H1 (cell line): ENCODE results near the gene OOSP2. TPM values are rescaled to one million over a fixed set of nuclear protein-coding genes. Genes with fewer than 3 reads are reported as not detected.

Source experiments
- CTCF ChIA-PET: fragments of 300-600 bp; sonication (Branson Sonifier 250); formaldehyde crosslinking; loops from one replicate; lab custom pipeline; 2021; ENCODE audit not compliant: partially characterized antibody; lab: Charles Lee
- POLR2A ChIA-PET: fragments of 300-600 bp; sonication (Branson Sonifier 250); formaldehyde crosslinking; loops from one replicate; lab custom pipeline; 2021; ENCODE audit warnings: inconsistent platforms; ENCODE audit not compliant: partially characterized antibody; lab: Charles Lee
- DNase-seq, 2 experiments: peaks; one replicate each; pipeline versions ENCODE4 v3.0.0 to v3.0.0-alpha.2; 2010 to 2022; ENCODE audit warnings: low spot score in 2 of 2, low read depth in 1 of 2, mixed read lengths in 1 of 2
- FAIRE-seq: peaks from 2 replicates; lab custom pipeline; 2011; peaks lifted over from hg19 to GRCh38; lab: Jason Lieb, UNC
- H2AFZ ChIP-seq: 2 replicates; pipeline ENCODE4 v1.8.1; 2012; ENCODE audit warnings: low read length, inconsistent platforms
- H2AK5ac ChIP-seq: 2 replicates; pipeline ENCODE4 v1.6.1; 2013; ENCODE audit warnings: low read depth, low read length
- H2BK120ac ChIP-seq: replicated peaks from 2 replicates; pipeline ENCODE3; 2013; ENCODE audit warnings: low read depth, low read length, inconsistent platforms
- H2BK12ac ChIP-seq: 2 replicates; pipeline ENCODE4 v1.6.1; 2013; ENCODE audit warnings: low read depth, low read length
- H2BK15ac ChIP-seq: 2 replicates; pipeline ENCODE4 v1.6.1; 2013; ENCODE audit warnings: low read length
- H2BK20ac ChIP-seq: 2 replicates; pipeline ENCODE4 v1.6.1; 2013; ENCODE audit warnings: low read length
- H2BK5ac ChIP-seq: 2 replicates; pipeline ENCODE4 v1.6.1; 2013; ENCODE audit warnings: low read depth, low read length
- H3K14ac ChIP-seq: 2 replicates; pipeline ENCODE4 v1.6.1; 2013; ENCODE audit warnings: inconsistent platforms; ENCODE audit not compliant: insufficient read length
- H3K18ac ChIP-seq: 2 replicates; pipeline ENCODE4 v1.6.1; 2013; ENCODE audit warnings: low read length; ENCODE audit errors: extremely low read depth
- H3K23ac ChIP-seq: 2 replicates; pipeline ENCODE4 v1.6.1; 2013; ENCODE audit warnings: inconsistent platforms; ENCODE audit not compliant: insufficient read length
- H3K23me2 ChIP-seq: 2 replicates; pipeline ENCODE4 v1.6.1; 2013; ENCODE audit warnings: low read depth, low read length
- H3K27ac ChIP-seq: 2 replicates; pipeline ENCODE4 v1.6.1; 2011; ENCODE audit warnings: low read depth, low read length, inconsistent platforms
- H3K27me3 ChIP-seq, 4 experiments: replicated peaks in 1 of 4; 1 replicate in 1 of 4; 2 replicates in 3 of 4; pipeline versions ENCODE4 v1.6.1 to v1.8.1; 2011 to 2013; ENCODE audit warnings: low read length in 3 of 4, mild to moderate bottlenecking in 3 of 4, inconsistent platforms in 2 of 4, mixed read lengths in 2 of 4, moderate library complexity in 1 of 4; ENCODE audit not compliant: control insufficient read depth in 3 of 4, insufficient read depth in 3 of 4; ENCODE audit errors: extremely low read depth in 1 of 4
- H3K36me3 ChIP-seq, 4 experiments: 2 replicates each; pipeline versions ENCODE4 v1.6.1 to v1.8.1; 2011 to 2013; ENCODE audit warnings: mild to moderate bottlenecking in 4 of 4, low read length in 3 of 4, moderate library complexity in 2 of 4, control low read depth in 1 of 4, inconsistent platforms in 1 of 4; ENCODE audit not compliant: insufficient read depth in 4 of 4, control insufficient read depth in 2 of 4
- H3K4ac ChIP-seq: replicated peaks from 2 replicates; pipeline ENCODE3; 2013; ENCODE audit warnings: low read length, low read depth, mixed read lengths, inconsistent platforms; ENCODE audit not compliant: insufficient read length
- H3K4me1 ChIP-seq, 4 experiments: replicated peaks in 1 of 4; 1 replicate in 1 of 4; 2 replicates in 3 of 4; pipeline versions ENCODE4 v1.6.1 to v1.8.1; 2011 to 2013; ENCODE audit warnings: low read length in 3 of 4, inconsistent platforms in 2 of 4, mixed read lengths in 1 of 4; ENCODE audit not compliant: insufficient read depth in 4 of 4, control insufficient read depth in 3 of 4
- H3K4me2 ChIP-seq, 2 experiments: 2 replicates each; pipeline versions ENCODE4 v1.6.1 to v1.8.1; 2011 to 2013; ENCODE audit warnings: low read depth in 2 of 2, low read length in 2 of 2, control low read depth in 1 of 2, inconsistent platforms in 1 of 2, mild to moderate bottlenecking in 1 of 2; ENCODE audit not compliant: insufficient read depth in 1 of 2
- H3K4me3 ChIP-seq, 4 experiments: fragments of 200-600, 300-600 bp in 1 of 4; sonication (generic), shearing (Covaris generic), sonication (Bioruptor Twin) in 1 of 4; 2 replicates each; pipeline versions ENCODE4 v1.5.1 to v1.8.1; 2011 to 2016; ENCODE audit warnings: low read length in 4 of 4, low read depth in 3 of 4, control low read depth in 2 of 4, inconsistent platforms in 2 of 4, mild to moderate bottlenecking in 2 of 4, mixed read lengths in 1 of 4, moderate library complexity in 1 of 4; ENCODE audit not compliant: insufficient read depth in 2 of 4; ENCODE audit errors: extremely low read depth in 1 of 4
- H3K56ac ChIP-seq: replicated peaks from 2 replicates; pipeline ENCODE3; 2013; ENCODE audit warnings: low read depth, mild to moderate bottlenecking, mixed read lengths, low read length, inconsistent platforms; ENCODE audit not compliant: insufficient read length
- H3K79me1 ChIP-seq: 2 replicates; pipeline ENCODE4 v1.6.1; 2013; ENCODE audit warnings: low read depth, low read length, control low read depth
- H3K79me2 ChIP-seq, 2 experiments: 2 replicates each; pipeline versions ENCODE4 v1.6.1 to v1.8.1; 2012 to 2013; ENCODE audit warnings: low read length in 2 of 2, mild to moderate bottlenecking in 2 of 2, inconsistent platforms in 1 of 2; ENCODE audit not compliant: insufficient read depth in 2 of 2, control insufficient read depth in 1 of 2
- H3K9ac ChIP-seq, 4 experiments: replicated peaks in 1 of 4; 1 replicate in 1 of 4; 2 replicates in 3 of 4; pipeline versions ENCODE4 v1.6.1 to v1.8.1; 2011 to 2013; ENCODE audit warnings: low read depth in 3 of 4, low read length in 3 of 4, control low read depth in 2 of 4, mild to moderate bottlenecking in 2 of 4, moderate library complexity in 2 of 4, inconsistent platforms in 1 of 4; ENCODE audit errors: extremely low read depth in 1 of 4
- H3K9me3 ChIP-seq, 2 experiments: 2 replicates each; pipeline versions ENCODE4 v1.6.1 to v1.8.1; 2012 to 2013; ENCODE audit warnings: mild to moderate bottlenecking in 2 of 2, moderate library complexity in 2 of 2, control low read depth in 1 of 2, inconsistent platforms in 1 of 2, low read depth in 1 of 2, low read length in 1 of 2, mixed read lengths in 1 of 2; ENCODE audit not compliant: insufficient read depth in 2 of 2
- H4K20me1 ChIP-seq, 2 experiments: replicated peaks in 1 of 2; 2 replicates each; pipeline versions ENCODE3 to v1.8.1; 2011 to 2013; ENCODE audit warnings: inconsistent platforms in 2 of 2, low read length in 2 of 2, mild to moderate bottlenecking in 1 of 2; ENCODE audit not compliant: insufficient read depth in 2 of 2, control insufficient read depth in 1 of 2
- H4K5ac ChIP-seq: 2 replicates; pipeline ENCODE4 v1.6.1; 2013; ENCODE audit warnings: low read length, low read depth, mixed read lengths, inconsistent platforms; ENCODE audit not compliant: insufficient read length
- H4K8ac ChIP-seq: 2 replicates; pipeline ENCODE4 v1.8.0; 2013; ENCODE audit warnings: mild to moderate bottlenecking, moderate library complexity, low read length, inconsistent platforms; ENCODE audit not compliant: insufficient read depth; ENCODE audit errors: extremely low read depth
- H4K91ac ChIP-seq: replicated peaks from 2 replicates; pipeline ENCODE3; 2013; ENCODE audit warnings: low read length, mixed read lengths, inconsistent platforms; ENCODE audit not compliant: insufficient read length
- BRCA1 ChIP-seq: IDR thresholded peaks from 2 replicates; pipeline ENCODE4 v1.6.1; 2012; ENCODE audit warnings: low read depth, low read length, improper control_type of control experiment
- CEBPB ChIP-seq: IDR thresholded peaks from 2 replicates; pipeline ENCODE4 v1.6.1; 2012; ENCODE audit warnings: low read depth, low read length
- EGR1 ChIP-seq: IDR thresholded peaks from 2 replicates; pipeline ENCODE4 v1.6.1; 2011; ENCODE audit warnings: low read depth, low read length, borderline replicate concordance
- HDAC6 ChIP-seq: IDR thresholded peaks from one replicate; pipeline ENCODE4 v1.7.1; 2012; ENCODE audit warnings: low read depth, mild to moderate bottlenecking, inconsistent platforms, low read length, moderate library complexity
- JUN ChIP-seq: IDR thresholded peaks from 2 replicates; pipeline ENCODE4 v1.6.1; 2011; ENCODE audit warnings: low read depth, mild to moderate bottlenecking, improper control_type of control experiment, low read length
- JUND ChIP-seq: IDR thresholded peaks from 2 replicates; pipeline ENCODE4 v1.6.1; 2011; ENCODE audit warnings: mild to moderate bottlenecking, improper control_type of control experiment, low read length
- PHF8 ChIP-seq: fragments of 200-600 bp; sonication (generic); conservative IDR thresholded peaks from 2 replicates; pipeline ENCODE4 v1.7.1; 2012; ENCODE audit warnings: low read depth, mild to moderate bottlenecking, inconsistent platforms, low read length, moderate library complexity
- SIN3A ChIP-seq, 2 experiments: IDR thresholded peaks in 1 of 2; conservative IDR thresholded peaks in 1 of 2; 2 replicates each; pipeline ENCODE4 v1.6.1; 2011 to 2012; ENCODE audit warnings: low read length in 2 of 2, improper control_type of control experiment in 1 of 2, low read depth in 1 of 2, mild to moderate bottlenecking in 1 of 2
- TBP ChIP-seq: IDR thresholded peaks from 2 replicates; pipeline ENCODE4 v1.6.1; 2011; ENCODE audit warnings: low read depth, low read length, improper control_type of control experiment
- TCF12 ChIP-seq: IDR thresholded peaks from 2 replicates; pipeline ENCODE4 v1.6.1; 2011; ENCODE audit warnings: low read depth, mild to moderate bottlenecking, low read length
- TEAD4 ChIP-seq: IDR thresholded peaks from 2 replicates; pipeline ENCODE4 v1.6.1; 2012; ENCODE audit warnings: low read depth, low read length, inconsistent platforms, mixed read lengths
- YY1 ChIP-seq: IDR thresholded peaks from 2 replicates; pipeline ENCODE4 v1.6.1; 2011; ENCODE audit warnings: low read depth, mild to moderate bottlenecking, low read length
- ZNF274 ChIP-seq: IDR thresholded peaks from 2 replicates; pipeline ENCODE4 v1.7.0; 2012; ENCODE audit warnings: low read length, borderline replicate concordance; ENCODE audit errors: extremely low read depth
- WGBS, 2 experiments: shearing (Covaris generic) in 1 of 2; methylation state at CpG; one replicate each; pipeline versions ENCODE4 v1.1.6 to v1.1.7; 2013 to 2015; ENCODE audit warnings: low lambda C conversion rate in 2 of 2, mixed read lengths in 2 of 2, inconsistent platforms in 1 of 2, low coverage in 1 of 2, missing lambda C conversion rate in 1 of 2; ENCODE audit not compliant: insufficient replicate concordance in 2 of 2, insufficient coverage in 1 of 2, insufficient read length in 1 of 2; ENCODE audit errors: extremely low coverage in 1 of 2, missing lambda C conversion rate in 1 of 2; 5-methylcytosine and 5-hydroxymethylcytosine counted together
- polyA plus RNA-seq, 7 experiments: library from polyadenylated mRNA; depleted of rRNA in 3 of 7; stranded (reverse) in 5 of 7; unstranded in 2 of 7; fragments of >200 nt in 5 of 7; fragments of 200-250 nt in 2 of 7; gene quantifications; 1 replicate in 5 of 7; 2 replicates in 1 of 7; 4 replicates in 1 of 7; pipeline versions ENCODE4 v1.2.1 to v1.2.3, GENCODE V29; 2011 to 2013; ENCODE audit warnings: missing spikeins in 2 of 7, mixed read lengths in 2 of 7
- total RNA-seq: library from RNA; stranded (reverse); fragmentation: NEBNext Ultra II Directional; extraction: Animal tissue kit (Norgen Biotek cat#: 25700); gene quantifications from 2 replicates; pipeline ENCODE4 v1.2.1, GENCODE V29; 2021

OOSP2 gene
- total and polyA plus RNA-seq, 2 of the 8 experiments (the other 6 are each of a cell fraction or from before 2014, with no cell fraction given) = not detected

DNA sequence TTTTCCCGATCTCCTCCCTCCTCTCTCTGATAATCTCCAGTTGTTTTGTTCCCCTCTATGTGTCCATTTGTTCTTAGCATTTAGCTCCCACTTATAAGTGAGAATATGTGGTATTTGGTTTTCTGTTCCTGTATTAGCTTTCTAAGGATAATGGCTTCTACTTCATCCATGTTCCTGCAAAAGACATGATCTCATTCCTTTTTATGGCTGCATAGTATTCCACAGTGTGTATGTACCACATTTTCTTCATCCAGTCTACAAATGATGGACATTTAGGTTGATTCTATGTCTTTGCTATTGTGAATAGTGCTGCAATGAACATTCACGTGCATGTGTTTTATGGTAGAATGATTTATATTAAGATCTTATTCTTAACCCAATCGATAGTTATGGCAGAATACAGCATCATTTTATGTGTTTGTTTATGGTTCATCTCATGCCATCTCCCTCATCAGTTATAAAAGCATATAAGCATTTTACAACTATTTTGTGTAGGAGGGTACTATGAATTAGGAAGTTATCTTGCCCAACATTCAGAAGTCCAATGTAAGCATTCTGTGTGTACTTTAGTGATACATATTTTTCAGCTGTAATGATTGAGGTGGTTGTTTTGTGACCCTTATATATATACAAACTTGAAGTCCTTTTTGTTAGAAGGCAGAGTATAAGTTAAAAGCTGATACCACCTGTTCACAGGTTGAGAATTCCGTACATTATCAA, 19.5 kb downstream of the OOSP2 start:
- Histone ChIP-seq H3K4me1 (peaks cover 0 to 6% (median 2%) of the 10 kb centered on the region in 4 experiments; a peak in 2 of 7 replicates), H2BK12ac (no peak overlapping the region), H3K79me1 (no peaks in the 10 kb centered on the region), H3K56ac (no peak overlapping the region), H3K27me3 (no peaks in the 10 kb centered on the region), H3K36me3 (no peaks in the 10 kb centered on the region), H3K14ac (no peak overlapping the region), H3K23ac (no peak overlapping the region), H2BK15ac (no peak overlapping the region), H2BK5ac (no peak overlapping the region), H3K4ac (no peak overlapping the region), H4K91ac (no peak overlapping the region), H2BK20ac (no peak overlapping the region), H4K20me1 (no peaks in the 10 kb centered on the region), H3K27ac (no peak overlapping the region), H2BK120ac (no peak overlapping the region), H3K23me2 (no peaks in the 10 kb centered on the region), H2AK5ac (no peak overlapping the region), H2AFZ (no peak overlapping the region), H4K8ac (no peak overlapping the region), H4K5ac (no peak overlapping the region), H3K4me2 (no peak overlapping the region), H3K9me3 (no peaks in the 10 kb centered on the region), H3K18ac (no peak overlapping the region), H3K4me3 (no peak overlapping the region), H3K9ac (no peak overlapping the region), H3K79me2 (no peaks in the 10 kb centered on the region)
- no peak for FAIRE-seq
- 87% methylated on average over 4 of the region's 4 CpGs; no CpG with 5 or more reads in 1 of the 2 experiments for WGBS, 2 experiments
- POLR2A ChIA-PET = no interaction called here
- no peak for DNase-seq
- TF ChIP-seq JUN (no peak), TBP (no peak), CEBPB (no peak), YY1 (no peak), JUND (no peak), HDAC6 (no peak), EGR1 (no peak), PHF8 (no peak), ZNF274 (no peak), BRCA1 (no peak), SIN3A (conservative IDR thresholded peaks at IDR 0.05 in 1 of 2, IDR thresholded peaks at IDR 0.05 in 1 of 2; ENCODE audit: low read depth in 1 of 2, low read length in 2 of 2) (no peak), TEAD4 (no peak), TCF12 (no peak)
- CTCF ChIA-PET = no interaction called here
